ENCODE measurements around the gene SIGLEC1. TPM values are rescaled to one million over a fixed set of nuclear protein-coding genes. Genes with fewer than 3 reads are reported as not detected.

SIGLEC1 gene
- total RNA-seq, 1 experiment from 2014 or later, result not detected

GRCh38 chr20:3692706-3693294 is 19.6 kb downstream of the SIGLEC1 start:
- POLR2A ChIA-PET, result no interaction called here

GRCh38 chr20:3691897-3692296 is 20.5 kb downstream of the SIGLEC1 start:
- TF ChIP-seq CTCF (IDR thresholded peaks at IDR 0.05; ENCODE audit: insufficient read depth in 1 of 2, low read depth in 1 of 2, low read length in 1 of 2, severe bottlenecking in 1 of 2, unreplicated experiment in 1 of 2), result no peak
- no TSS peak for BruUV-seq (replicated peaks)
- ChIA-PET CTCF (no interaction called here), POLR2A (no interaction called here)
- no peak for DNase-seq
- Mint-ChIP-seq H3K4me1 (ENCODE audit: low read depth, unreplicated experiment) (peaks cover 4% of the 10 kb centered on the region), H3K27me3 (ENCODE audit: insufficient read depth, unreplicated experiment) (no peaks in the 10 kb centered on the region), H3K9me3 (ENCODE audit: unreplicated experiment) (no peaks in the 10 kb centered on the region), H3K4me3 (ENCODE audit: unreplicated experiment) (no peak overlapping the region), H3K36me3 (ENCODE audit: insufficient read depth, unreplicated experiment) (no peaks in the 10 kb centered on the region), H3K27ac (ENCODE audit: unreplicated experiment) (no peak overlapping the region)
- no peak overlapping the region for H3K4me3 ChIP-seq (ENCODE audit: low read depth, low read length)
- intact Hi-C loops (cut with micrococcal nuclease; ENCODE audit: unreplicated experiment), result no loop called here
- no peaks in the 10 kb centered on the region for H3K4me1 ChIP-seq
- no peaks in the 10 kb centered on the region for H3K9me3 ChIP-seq
- H3K36me3 ChIP-seq (ENCODE audit: control insufficient read depth, insufficient read depth, low read length), result no peaks in the 10 kb centered on the region
- H3K27me3 ChIP-seq (replicated peaks; ENCODE audit: control insufficient read depth, insufficient read depth, low read length), result no peaks in the 10 kb centered on the region

More at GRCh38 chr20:3692706-3693294, 19.6 kb downstream of the SIGLEC1 start:
- Mint-ChIP-seq H3K36me3 (ENCODE audit: insufficient read depth, unreplicated experiment) (no peaks in the 10 kb centered on the region), H3K4me3 (ENCODE audit: unreplicated experiment) (no peak overlapping the region), H3K9me3 (ENCODE audit: unreplicated experiment) (no peaks in the 10 kb centered on the region), H3K27me3 (ENCODE audit: insufficient read depth, unreplicated experiment) (no peaks in the 10 kb centered on the region), H3K27ac (ENCODE audit: unreplicated experiment) (no peak overlapping the region), H3K4me1 (ENCODE audit: low read depth, unreplicated experiment) (no peaks in the 10 kb centered on the region)
- DNase-seq, result no peak
- Histone ChIP-seq H3K4me1 (no peaks in the 10 kb centered on the region), H3K36me3 (ENCODE audit: control insufficient read depth, insufficient read depth, low read length) (no peaks in the 10 kb centered on the region), H3K27me3 (replicated peaks; ENCODE audit: control insufficient read depth, insufficient read depth, low read length) (no peaks in the 10 kb centered on the region), H3K9me3 (no peaks in the 10 kb centered on the region), H3K4me3 (ENCODE audit: low read depth, low read length) (no peak overlapping the region)
- intact Hi-C loops (cut with micrococcal nuclease; ENCODE audit: unreplicated experiment), result no loop called here
- BruUV-seq (replicated peaks), result no TSS peak
- no peak for TF ChIP-seq CTCF (IDR thresholded peaks at IDR 0.05; ENCODE audit: insufficient read depth in 1 of 2, low read depth in 1 of 2, low read length in 1 of 2, severe bottlenecking in 1 of 2, unreplicated experiment in 1 of 2)
- CTCF ChIA-PET, result interaction anchor here (0.7 to 2.1 kb wide), 2 partner anchors 16 to 334 kb away, joined by 3 to 5 read pairs; no protein-coding TSS in a partner anchor

- TF ChIP-seq CTCF (IDR thresholded peaks at IDR 0.05; ENCODE audit: insufficient read depth in 1 of 2, low read depth in 1 of 2, low read length in 1 of 2, severe bottlenecking in 1 of 2, unreplicated experiment in 1 of 2), result no peak
- POLR2A ChIA-PET, result no interaction called here
- no TSS peak for BruUV-seq (replicated peaks)
- H3K36me3 Mint-ChIP-seq (ENCODE audit: insufficient read depth, unreplicated experiment), result no peaks in the 10 kb centered on the region
- H3K9me3 ChIP-seq, result no peaks in the 10 kb centered on the region
- no peaks in the 10 kb centered on the region for H3K9me3 Mint-ChIP-seq (ENCODE audit: unreplicated experiment)
- no peaks in the 10 kb centered on the region for H3K4me1 ChIP-seq
- H3K27me3 Mint-ChIP-seq (ENCODE audit: insufficient read depth, unreplicated experiment), result no peaks in the 10 kb centered on the region
- no peak for DNase-seq
- H3K4me1 Mint-ChIP-seq (ENCODE audit: low read depth, unreplicated experiment), result peaks cover 7% of the 10 kb centered on the region
- H3K27me3 ChIP-seq (replicated peaks; ENCODE audit: control insufficient read depth, insufficient read depth, low read length), result no peaks in the 10 kb centered on the region
- H3K27ac Mint-ChIP-seq (ENCODE audit: unreplicated experiment), result no peak overlapping the region
- no peak overlapping the region for H3K4me3 Mint-ChIP-seq (ENCODE audit: unreplicated experiment)
- intact Hi-C loops (cut with micrococcal nuclease; ENCODE audit: unreplicated experiment), result no loop called here
- CTCF ChIA-PET, result no interaction called here
- H3K4me3 ChIP-seq (ENCODE audit: low read depth, low read length), result no peak overlapping the region
- H3K36me3 ChIP-seq (ENCODE audit: control insufficient read depth, insufficient read depth, low read length), result no peaks in the 10 kb centered on the region
Observed at GRCh38 chr20:3691306-3691705, 21.1 kb downstream of the SIGLEC1 start.

Data from Caco-2 (cell line).